Measurements from ENCODE around the gene RCAN2.

DNA sequence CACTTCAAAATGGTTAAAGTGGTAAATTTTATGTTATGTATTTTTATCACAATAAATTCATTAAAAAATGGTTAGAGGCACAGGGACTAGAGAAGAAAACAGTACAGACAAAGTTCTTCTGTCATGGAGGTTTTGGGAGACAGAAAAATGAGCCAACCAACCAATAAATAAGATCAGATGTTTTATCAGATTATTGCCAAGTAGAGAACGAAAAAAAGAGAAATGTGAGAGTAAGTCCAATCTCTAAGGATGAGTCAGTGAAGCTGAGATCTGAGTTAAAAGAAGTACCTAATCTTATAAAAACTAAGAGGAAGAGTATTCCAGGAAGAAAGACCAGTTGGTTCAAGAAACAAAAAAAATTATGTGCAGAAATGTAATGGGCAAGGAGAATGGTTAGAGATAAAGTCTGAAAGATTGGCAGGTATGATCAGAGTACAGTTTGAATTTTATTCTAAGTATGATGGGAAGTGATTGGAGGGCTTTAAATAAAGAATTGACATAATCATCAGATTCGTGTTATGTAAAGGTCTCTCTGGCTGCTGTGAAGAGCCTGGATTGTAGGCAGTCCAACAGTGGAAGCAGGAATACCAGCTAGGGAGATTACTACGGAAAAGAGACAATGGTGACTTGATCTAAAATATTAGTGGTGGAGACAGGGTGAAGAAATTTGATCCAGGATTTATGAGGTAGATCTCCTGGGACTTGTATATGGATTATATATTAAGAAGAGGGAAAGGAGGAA is 79.6 kb downstream of the RCAN2 start:
- TF ChIP-seq, protein P1, sequence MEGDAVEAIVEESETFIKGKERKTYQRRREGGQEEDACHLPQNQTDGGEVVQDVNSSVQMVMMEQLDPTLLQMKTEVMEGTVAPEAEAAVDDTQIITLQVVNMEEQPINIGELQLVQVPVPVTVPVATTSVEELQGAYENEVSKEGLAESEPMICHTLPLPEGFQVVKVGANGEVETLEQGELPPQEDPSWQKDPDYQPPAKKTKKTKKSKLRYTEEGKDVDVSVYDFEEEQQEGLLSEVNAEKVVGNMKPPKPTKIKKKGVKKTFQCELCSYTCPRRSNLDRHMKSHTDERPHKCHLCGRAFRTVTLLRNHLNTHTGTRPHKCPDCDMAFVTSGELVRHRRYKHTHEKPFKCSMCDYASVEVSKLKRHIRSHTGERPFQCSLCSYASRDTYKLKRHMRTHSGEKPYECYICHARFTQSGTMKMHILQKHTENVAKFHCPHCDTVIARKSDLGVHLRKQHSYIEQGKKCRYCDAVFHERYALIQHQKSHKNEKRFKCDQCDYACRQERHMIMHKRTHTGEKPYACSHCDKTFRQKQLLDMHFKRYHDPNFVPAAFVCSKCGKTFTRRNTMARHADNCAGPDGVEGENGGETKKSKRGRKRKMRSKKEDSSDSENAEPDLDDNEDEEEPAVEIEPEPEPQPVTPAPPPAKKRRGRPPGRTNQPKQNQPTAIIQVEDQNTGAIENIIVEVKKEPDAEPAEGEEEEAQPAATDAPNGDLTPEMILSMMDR (conservative IDR thresholded peaks at IDR 0.05), result no peak
- no peak for TF ChIP-seq ZFX (IDR thresholded peaks at IDR 0.05)
